ENCODE measurements around the gene S100P. TPM values are rescaled to one million over a fixed set of nuclear protein-coding genes. Genes with fewer than 3 reads are reported as not detected.

S100P gene
- total and polyA plus RNA-seq, 9 donors = 0.37 to 2.1 (median 0.86) TPM; not detected in 3

GRCh38 chr4:6719611-6720179 is 26.0 kb downstream of the S100P start:
- TF ChIP-seq POLR2A (IDR thresholded peaks at IDR 0.05) (no peak), EP300 (IDR thresholded peaks at IDR 0.05) (no peak), CTCF (IDR thresholded peaks at IDR 0.05) (no peak)
- DNase-seq = no peak
- H3K27me3 ChIP-seq = no peaks in the 10 kb centered on the region
- H3K36me3 ChIP-seq = no peaks in the 10 kb centered on the region
- peaks cover 7% of the 10 kb centered on the region for H3K4me1 ChIP-seq (ENCODE audit: insufficient read depth)
- H3K4me3 ChIP-seq = no peak overlapping the region
- intact Hi-C loops (cut with DNase I) = loop anchor here (2.0 to 10.0 kb wide), 6 partner anchors 63 to 355 kb away; partner anchors contain the start of genes KIAA0232 (in 1 of the 4) and MRFAP1 (in 1 of the 4)
- no peaks in the 10 kb centered on the region for H3K9me3 ChIP-seq
- 54 to 63% (median 54%) methylated on average over 8 of the region's 8 CpGs for WGBS, 3 donors
- H3K27ac ChIP-seq = no peak overlapping the region

GRCh38 chr4:6720202-6720699 is 26.6 kb downstream of the S100P start:
- H3K27me3 ChIP-seq = no peaks in the 10 kb centered on the region
- no peaks in the 10 kb centered on the region for H3K36me3 ChIP-seq
- no peak overlapping the region for H3K27ac ChIP-seq
- no peak overlapping the region for H3K4me3 ChIP-seq
- H3K9me3 ChIP-seq = no peaks in the 10 kb centered on the region
- 4 to 6% (median 5%) methylated on average over 14 of the region's 14 CpGs for WGBS, 3 donors
- intact Hi-C loops (cut with DNase I) = loop anchor here (2.0 to 10.0 kb wide), 5 partner anchors 62 to 355 kb away; partner anchors contain the start of gene KIAA0232 (in 1 of the 4)
- H3K4me1 ChIP-seq (ENCODE audit: insufficient read depth) = peaks cover 7% of the 10 kb centered on the region
- peak; percentile 85 to 94 (median 89) for DNase-seq
- TF ChIP-seq EP300 (IDR thresholded peaks at IDR 0.05) (no peak), CTCF (IDR thresholded peaks at IDR 0.05) (peak; percentile 77 to 95 (median 92)), POLR2A (IDR thresholded peaks at IDR 0.05) (no peak)

- 95 to 97% (median 95%) methylated on average over 10 of the region's 10 CpGs for WGBS, 3 donors
- DNase-seq = no peak
- intact Hi-C loops (cut with DNase I) = loop anchor here (2.0 to 10.0 kb wide), 5 partner anchors 61 to 354 kb away; partner anchors contain the start of gene KIAA0232 (in 1 of the 4)
Measured at GRCh38 chr4:6721121-6721520, 27.4 kb downstream of the S100P start.

GRCh38 chr4:6722891-6723290 is 29.2 kb downstream of the S100P start:
- 88 to 92% (median 91%) methylated on average over 8 to 12 of the region's 12 CpGs for WGBS, 3 donors
- no peak for DNase-seq

More at GRCh38 chr4:6721121-6721520, 27.4 kb downstream of the S100P start:
- Histone ChIP-seq H3K4me3 (no peak overlapping the region), H3K27ac (no peak overlapping the region), H3K36me3 (no peaks in the 10 kb centered on the region), H3K27me3 (no peaks in the 10 kb centered on the region), H3K9me3 (no peaks in the 10 kb centered on the region), H3K4me1 (ENCODE audit: insufficient read depth) (peaks cover 7% of the 10 kb centered on the region)
- TF ChIP-seq CTCF (IDR thresholded peaks at IDR 0.05) = no peak
- TF ChIP-seq EP300 (IDR thresholded peaks at IDR 0.05) = no peak
- no peak for TF ChIP-seq POLR2A (IDR thresholded peaks at IDR 0.05)

More at GRCh38 chr4:6722891-6723290, 29.2 kb downstream of the S100P start:
- TF ChIP-seq POLR2A (IDR thresholded peaks at IDR 0.05) (no peak), CTCF (IDR thresholded peaks at IDR 0.05) (no peak), EP300 (IDR thresholded peaks at IDR 0.05) (no peak)
- Histone ChIP-seq H3K9me3 (no peaks in the 10 kb centered on the region), H3K27ac (no peak overlapping the region), H3K4me3 (no peak overlapping the region), H3K27me3 (no peaks in the 10 kb centered on the region), H3K36me3 (no peaks in the 10 kb centered on the region), H3K4me1 (ENCODE audit: insufficient read depth) (peaks cover 4% of the 10 kb centered on the region)
- intact Hi-C loops (cut with DNase I) = loop anchor here (5.0 to 10.0 kb wide), 4 partner anchors 59 to 352 kb away; partner anchors contain the start of gene KIAA0232 (in 1 of the 4)

Data from ovary (tissue), 9 donors.